Activated CD4-positive, alpha-beta T cell treated with anti-CD3 and anti-CD28 coated beads for 48 hours (primary cell): ENCODE measurements around the gene LHFPL2.
"Not testable (repeated sequence)": the region's sequence is repeated elsewhere in the genome, so short reads cannot be mapped to it uniquely, and the experiment has no call there.

Source experiments
- DNase-seq: peaks from one replicate; pipeline ENCODE4 v3.0.0-alpha.2; 2020

The LHFPL2 gene

GRCh38 chr5:78496373-78496772 is 152.2 kb downstream of the LHFPL2 start:
- DNase-seq, result no peak

GRCh38 chr5:78495800-78496199 is 152.8 kb downstream of the LHFPL2 start:
- no peak for DNase-seq

GRCh38 chr5:78492650-78493049 is 155.9 kb downstream of the LHFPL2 start:
- DNase-seq, result no peak

- DNase-seq, result no peak
These were observed 156.3 kb downstream of the LHFPL2 start for GRCh38 chr5:78492224-78492623.

DNA sequence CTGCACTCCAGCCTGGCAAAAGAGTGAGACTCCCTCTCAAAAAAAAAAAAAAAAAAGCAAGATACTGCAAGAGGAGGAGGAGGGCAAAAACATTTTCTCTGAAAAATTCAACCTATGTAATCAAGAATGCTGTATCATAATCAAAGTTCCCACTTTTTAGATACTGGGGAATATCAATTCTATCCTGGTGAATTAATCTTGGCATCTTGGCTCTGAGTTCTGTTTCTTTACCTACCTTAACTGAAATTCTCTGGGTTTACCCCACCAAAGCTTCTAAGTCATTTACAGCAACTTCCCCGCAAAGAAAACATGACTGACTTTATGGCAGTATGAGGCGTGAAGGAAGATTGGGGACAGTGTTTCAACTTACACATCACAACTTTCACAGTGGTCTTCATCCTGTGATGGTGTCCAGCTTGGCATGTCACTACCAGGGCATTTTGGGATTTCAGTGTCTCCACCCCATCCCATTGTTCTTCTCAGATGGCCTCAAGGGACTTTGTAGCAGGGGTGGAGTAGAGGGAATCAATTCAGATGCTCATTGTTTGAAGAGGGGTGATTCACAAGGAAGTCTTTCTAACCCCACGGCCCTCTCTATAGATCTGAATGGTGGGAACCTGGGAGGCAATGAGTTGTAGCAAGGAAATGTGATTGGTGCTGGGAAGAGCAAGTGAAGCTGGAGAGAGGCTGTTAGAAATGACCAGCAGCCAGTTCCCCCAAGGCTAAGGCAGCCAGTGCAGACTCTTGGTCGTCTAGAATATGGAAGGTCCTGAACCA is 157.7 kb downstream of the LHFPL2 start:
- no peak for DNase-seq

- no peak for DNase-seq
These were observed 160.7 kb downstream of the LHFPL2 start for GRCh38 chr5:78487846-78488245.

GRCh38 chr5:78486218-78486617 is 162.4 kb downstream of the LHFPL2 start:
- no peak for DNase-seq

GRCh38 chr5:78483809-78484521 is 164.6 kb downstream of the LHFPL2 start:
- DNase-seq, result no peak

GRCh38 chr5:78482948-78483347 is 165.6 kb downstream of the LHFPL2 start:
- DNase-seq, result no peak

GRCh38 chr5:78476795-78477194 is 171.8 kb downstream of the LHFPL2 start:
- DNase-seq, result no peak

GRCh38 chr5:78475370-78475769 is 173.2 kb downstream of the LHFPL2 start:
- DNase-seq, result no peak

GRCh38 chr5:78473751-78474150 is 174.8 kb downstream of the LHFPL2 start:
- no peak for DNase-seq

- DNase-seq, result no peak
These were observed 176.0 kb downstream of the LHFPL2 start for GRCh38 chr5:78472469-78473106.

GRCh38 chr5:78471896-78472295 is 176.7 kb downstream of the LHFPL2 start:
- DNase-seq, result no peak

- no peak for DNase-seq
These were observed 180.7 kb downstream of the LHFPL2 start for GRCh38 chr5:78467752-78468357.

DNA sequence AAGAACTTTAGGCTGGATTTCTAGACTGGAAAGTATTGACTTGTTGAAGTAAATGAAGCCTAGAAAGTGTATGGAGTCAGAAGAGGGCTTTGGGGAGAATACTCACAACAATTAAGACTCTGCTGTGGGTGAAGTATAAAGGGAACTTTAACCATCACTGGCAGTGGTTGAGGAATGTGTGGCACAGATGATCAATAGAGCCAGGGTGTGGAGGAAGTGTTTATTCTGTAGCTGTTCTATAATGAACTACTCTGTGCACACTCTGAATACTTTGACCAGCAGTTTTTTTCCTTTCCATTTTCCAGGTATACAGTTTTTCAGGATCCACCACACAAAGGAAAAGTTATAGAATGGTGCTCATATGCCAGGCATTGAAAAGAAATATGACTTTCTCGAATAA is 181.4 kb downstream of the LHFPL2 start:
- DNase-seq, result no peak

DNA sequence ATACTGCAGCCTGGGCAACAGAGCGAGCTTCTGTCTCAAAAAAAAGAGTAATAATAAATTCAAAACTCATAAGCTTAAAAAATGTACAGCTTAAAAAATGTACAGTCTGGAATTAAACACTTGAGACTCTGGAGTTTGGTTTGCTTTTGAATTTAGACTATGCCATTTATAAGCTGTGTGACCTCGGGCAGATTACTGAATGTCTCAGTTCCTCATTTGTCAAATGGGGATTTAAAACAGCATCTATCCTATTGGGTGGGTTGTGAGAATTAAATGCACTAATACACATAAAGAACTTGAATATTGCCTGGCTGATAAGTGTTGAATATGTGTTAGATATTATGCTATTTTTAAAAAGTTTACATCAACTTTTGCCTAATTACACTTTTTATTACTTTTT is 189.7 kb downstream of the LHFPL2 start:
- no peak for DNase-seq

- not testable (repeated sequence) for DNase-seq
These were observed 191.1 kb downstream of the LHFPL2 start for GRCh38 chr5:78457507-78457906.

DNA sequence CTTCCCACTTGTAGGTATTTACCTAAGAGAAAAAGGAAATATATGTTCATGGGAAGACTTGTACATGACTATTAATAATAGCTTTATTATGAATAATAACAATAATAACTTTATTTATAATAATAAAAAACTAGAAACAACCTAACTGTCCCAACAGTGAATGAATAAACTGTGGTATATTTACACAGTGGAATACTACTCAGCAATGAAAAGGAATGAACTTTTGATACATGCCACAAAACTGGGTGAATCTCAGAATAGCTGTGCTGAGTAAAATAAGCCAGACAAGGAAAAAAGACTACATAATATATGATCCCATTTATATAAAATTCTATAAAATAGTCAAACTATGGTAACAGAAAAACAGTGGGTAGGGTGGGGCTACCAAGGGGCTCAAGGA is 199.5 kb downstream of the LHFPL2 start:
- DNase-seq, result no peak

DNA sequence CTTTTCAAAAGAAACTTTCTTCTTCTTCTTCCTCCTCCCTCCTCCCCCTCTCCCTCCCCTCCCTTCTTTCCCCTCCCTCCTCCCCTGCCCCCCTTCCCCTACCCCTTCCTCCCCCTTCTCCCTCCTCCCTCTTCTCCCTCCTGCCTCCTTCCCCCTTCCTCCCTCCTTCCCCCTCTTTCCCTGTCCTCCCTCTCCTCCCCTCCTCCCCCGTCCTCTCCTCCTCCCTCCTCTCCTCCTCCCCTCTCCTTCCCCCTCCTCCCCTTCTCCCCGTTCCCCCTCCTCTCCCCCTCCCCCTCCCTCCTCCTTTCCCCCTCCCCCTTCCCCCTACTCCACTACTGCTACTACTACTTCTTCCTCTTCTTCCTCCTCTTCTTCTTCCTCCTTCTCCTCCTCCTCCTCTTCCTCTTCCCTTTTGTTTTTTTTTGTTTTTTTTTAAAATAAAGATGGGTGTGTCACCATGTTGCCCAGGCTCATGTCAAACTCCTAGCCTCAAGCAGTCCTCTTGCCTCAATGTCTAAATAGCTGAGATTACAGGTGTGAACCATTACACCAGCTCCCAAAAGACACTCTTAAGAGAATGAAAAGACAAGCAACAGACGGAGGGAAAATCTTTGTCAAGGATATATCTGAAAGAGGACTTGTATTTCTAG is 200.7 kb downstream of the LHFPL2 start:
- no peak for DNase-seq
